Brain microvascular endothelial cell (primary cell): Measurements from ENCODE around the gene GPR25.

ENCODE experiments used
- DNase-seq: peaks from one replicate; pipeline ENCODE4 v3.0.0-alpha.2; 2020
- H3K27ac ChIP-seq: fragments of 250-450 bp; sonication (Bioruptor Pico); 2 replicates; pipeline ENCODE4 v1.5.1; 2020; ENCODE audit warnings: mild to moderate bottlenecking, moderate library complexity
- H3K27me3 ChIP-seq: fragments of 250-450 bp; sonication (Bioruptor Pico); replicated peaks from 2 replicates; pipeline ENCODE4 v1.5.1; 2020; ENCODE audit warnings: mild to moderate bottlenecking
- H3K36me3 ChIP-seq: fragments of 250-450 bp; sonication (Bioruptor Pico); replicated peaks from 2 replicates; pipeline ENCODE4 v1.5.1; 2020; ENCODE audit warnings: mild to moderate bottlenecking
- H3K4me3 ChIP-seq: 2 replicates; pipeline ENCODE4 v1.5.1; 2011; ENCODE audit warnings: low read depth, mild to moderate bottlenecking, control low read depth, low read length, moderate library complexity
- CTCF ChIP-seq: IDR thresholded peaks from 2 replicates; pipeline ENCODE4 v1.5.1; 2011; ENCODE audit warnings: low read depth, mild to moderate bottlenecking, moderate library complexity, low read length, control low read depth, inconsistent platforms; ENCODE audit errors: missing control alignments
- in situ Hi-C: cut with HindIII; loops from 2 replicates; pipeline ENCODE4 v1.10.0; 2017; ENCODE audit warnings: low sequenced_read_pairs, low pct_ligation_motif_present

GPR25 gene

GRCh38 chr1:200838676-200839445, 33.9 kb upstream of the GPR25 start:
- in situ Hi-C loops, result no loop called here
- no peak overlapping the region for H3K4me3 ChIP-seq
- peak overlapping the region; percentile 61 for H3K27ac ChIP-seq
- DNase-seq, result peak; percentile 43
- H3K27me3 ChIP-seq, result no peaks in the 10 kb centered on the region
- no peaks in the 10 kb centered on the region for H3K36me3 ChIP-seq
- TF ChIP-seq CTCF, result no peak

GRCh38 chr1:200845360-200845759, 27.4 kb upstream of the GPR25 start:
- no peak for DNase-seq
- Histone ChIP-seq H3K27me3 (no peaks in the 10 kb centered on the region), H3K4me3 (no peak overlapping the region), H3K36me3 (peaks cover 20% of the 10 kb centered on the region), H3K27ac (no peak overlapping the region)
- in situ Hi-C loops, result no loop called here
- no peak for TF ChIP-seq CTCF

GRCh38 chr1:200846398-200846797, 26.4 kb upstream of the GPR25 start:
- H3K4me3 ChIP-seq, result no peak overlapping the region
- TF ChIP-seq CTCF, result no peak
- in situ Hi-C loops, result no loop called here
- DNase-seq, result no peak
- H3K36me3 ChIP-seq, result peaks cover 28% of the 10 kb centered on the region
- H3K27me3 ChIP-seq, result no peaks in the 10 kb centered on the region
- no peak overlapping the region for H3K27ac ChIP-seq

- in situ Hi-C loops, result no loop called here
- no peak for TF ChIP-seq CTCF
- Histone ChIP-seq H3K27me3 (no peaks in the 10 kb centered on the region), H3K27ac (no peak overlapping the region), H3K4me3 (no peak overlapping the region), H3K36me3 (peaks cover 40% of the 10 kb centered on the region)
- DNase-seq, result no peak
These were observed 23.4 kb upstream of the GPR25 start for GRCh38 chr1:200849430-200849829.

GRCh38 chr1:200850554-200850953, 22.2 kb upstream of the GPR25 start:
- H3K36me3 ChIP-seq, result peaks cover 45% of the 10 kb centered on the region
- H3K4me3 ChIP-seq, result no peak overlapping the region
- H3K27ac ChIP-seq, result no peak overlapping the region
- H3K27me3 ChIP-seq, result no peaks in the 10 kb centered on the region
- in situ Hi-C loops, result no loop called here
- DNase-seq, result no peak
- no peak for TF ChIP-seq CTCF

GRCh38 chr1:200856716-200857357, 15.9 kb upstream of the GPR25 start:
- in situ Hi-C loops, result no loop called here
- Histone ChIP-seq H3K36me3 (peaks cover 32% of the 10 kb centered on the region), H3K27me3 (no peaks in the 10 kb centered on the region), H3K4me3 (no peak overlapping the region), H3K27ac (no peak overlapping the region)
- TF ChIP-seq CTCF, result no peak
- DNase-seq, result peak; percentile 84
